Fibroblast of mammary gland (primary cell): ENCODE measurements around the gene PLAAT4.
"Not testable (repeated sequence)": the region's sequence is repeated elsewhere in the genome, so short reads cannot be mapped to it uniquely, and the experiment has no call there.

Experiments used
- DNase-seq: peaks from one replicate; pipeline ENCODE4 v3.0.0-alpha.2; 2010; ENCODE audit warnings: low read depth
- H3K4me3 ChIP-seq: 2 replicates; pipeline ENCODE4 v1.5.1; 2011; ENCODE audit warnings: low read depth, mild to moderate bottlenecking, low read length, moderate library complexity; ENCODE audit not compliant: control insufficient read depth
- CTCF ChIP-seq: conservative IDR thresholded peaks from 2 replicates; pipeline ENCODE4 v1.5.1; 2011; ENCODE audit warnings: low read depth, low read length, inconsistent platforms; ENCODE audit not compliant: control insufficient read depth, insufficient read depth

The PLAAT4 gene

GRCh38 chr11:63543711-63544110 is 7.1 kb downstream of the PLAAT4 start:
- TF ChIP-seq CTCF: no peak
- DNase-seq: no peak
- H3K4me3 ChIP-seq: no peak overlapping the region

GRCh38 chr11:63547061-63547460 is 10.5 kb downstream of the PLAAT4 start:
- TF ChIP-seq CTCF: no peak
- DNase-seq: no peak
- no peak overlapping the region for H3K4me3 ChIP-seq

- no peak for DNase-seq
- no peak for TF ChIP-seq CTCF
- no peak overlapping the region for H3K4me3 ChIP-seq
Observed at GRCh38 chr11:63548178-63548577, 11.6 kb downstream of the PLAAT4 start.

- DNase-seq: no peak
- H3K4me3 ChIP-seq: no peak overlapping the region
- no peak for TF ChIP-seq CTCF
Observed at GRCh38 chr11:63549411-63549810, 12.8 kb downstream of the PLAAT4 start.

GRCh38 chr11:63550156-63550700 is 13.6 kb downstream of the PLAAT4 start:
- H3K4me3 ChIP-seq, DNase-seq: not testable (repeated sequence)

- no peak overlapping the region for H3K4me3 ChIP-seq
- no peak for DNase-seq
Observed at GRCh38 chr11:63551091-63551888, 14.7 kb downstream of the PLAAT4 start.

More at GRCh38 chr11:63551091-63551888, 14.7 kb downstream of the PLAAT4 start:
- TF ChIP-seq CTCF: no peak
